Measurements from ENCODE around the gene ZNF778.
A peak's percentile ranks its signal among the peaks of the same experiment; 100 is the strongest.
"Not testable (repeated sequence)": the region's sequence is repeated elsewhere in the genome, so short reads cannot be mapped to it uniquely, and the experiment has no call there.

The ZNF778 gene

GRCh38 chr16:89230255-89230654 lies 12.8 kb downstream of the ZNF778 start:
- Histone ChIP-seq H3K36me3 (ENCODE audit: insufficient read depth, low read length) (peaks cover 94% of the 10 kb centered on the region), H3K27me3 (ENCODE audit: insufficient read depth, low read length) (no peaks in the 10 kb centered on the region), H2AFZ (ENCODE audit: low read length, unreplicated experiment) (no peak overlapping the region), H3K4me3 (ENCODE audit: low read depth, low read length) (no peak overlapping the region), H3K4me1 (ENCODE audit: control insufficient read depth, insufficient read depth, low read length, unreplicated experiment) (no peaks in the 10 kb centered on the region), H3K27ac (ENCODE audit: low read depth, low read length) (no peak overlapping the region), H3K79me2 (ENCODE audit: control insufficient read depth, insufficient read depth, low read length, unreplicated experiment) (no peaks in the 10 kb centered on the region)

GRCh38 chr16:89232107-89232506 lies 14.6 kb downstream of the ZNF778 start:
- Histone ChIP-seq H3K36me3 (ENCODE audit: insufficient read depth, low read length) (peaks cover 80% of the 10 kb centered on the region), H2AFZ (ENCODE audit: low read length, unreplicated experiment) (no peak overlapping the region), H3K79me2 (ENCODE audit: control insufficient read depth, insufficient read depth, low read length, unreplicated experiment) (no peaks in the 10 kb centered on the region), H3K4me3 (ENCODE audit: low read depth, low read length) (no peak overlapping the region), H3K27me3 (ENCODE audit: insufficient read depth, low read length) (no peaks in the 10 kb centered on the region), H3K27ac (ENCODE audit: low read depth, low read length) (no peak overlapping the region), H3K4me1 (ENCODE audit: control insufficient read depth, insufficient read depth, low read length, unreplicated experiment) (no peaks in the 10 kb centered on the region)

- Histone ChIP-seq H3K79me2 (ENCODE audit: control insufficient read depth, insufficient read depth, low read length, unreplicated experiment) (no peaks in the 10 kb centered on the region), H3K36me3 (ENCODE audit: insufficient read depth, low read length) (peaks cover 63% of the 10 kb centered on the region), H2AFZ (ENCODE audit: low read length, unreplicated experiment) (no peak overlapping the region), H3K4me3 (ENCODE audit: low read depth, low read length) (no peak overlapping the region), H3K27me3 (ENCODE audit: insufficient read depth, low read length) (no peaks in the 10 kb centered on the region), H3K27ac (ENCODE audit: low read depth, low read length) (no peak overlapping the region), H3K4me1 (ENCODE audit: control insufficient read depth, insufficient read depth, low read length, unreplicated experiment) (no peaks in the 10 kb centered on the region)
These were observed 16.4 kb downstream of the ZNF778 start for GRCh38 chr16:89233678-89234490.

GRCh38 chr16:89237733-89238132 lies 20.2 kb downstream of the ZNF778 start:
- Histone ChIP-seq H3K4me1 (ENCODE audit: control insufficient read depth, insufficient read depth, low read length, unreplicated experiment) (no peaks in the 10 kb centered on the region), H3K4me3 (ENCODE audit: low read depth, low read length) (no peak overlapping the region), H3K79me2 (ENCODE audit: control insufficient read depth, insufficient read depth, low read length, unreplicated experiment) (no peaks in the 10 kb centered on the region), H3K27ac (ENCODE audit: low read depth, low read length) (no peak overlapping the region), H3K27me3 (ENCODE audit: insufficient read depth, low read length) (no peaks in the 10 kb centered on the region), H3K36me3 (ENCODE audit: insufficient read depth, low read length) (peaks cover 24% of the 10 kb centered on the region), H2AFZ (ENCODE audit: low read length, unreplicated experiment) (no peak overlapping the region)

GRCh38 chr16:89241187-89242007 lies 23.9 kb downstream of the ZNF778 start:
- Histone ChIP-seq H3K4me1 (ENCODE audit: control insufficient read depth, insufficient read depth, low read length, unreplicated experiment) (no peaks in the 10 kb centered on the region), H3K36me3 (ENCODE audit: insufficient read depth, low read length) (no peaks in the 10 kb centered on the region), H3K79me2 (ENCODE audit: control insufficient read depth, insufficient read depth, low read length, unreplicated experiment) (no peaks in the 10 kb centered on the region), H2AFZ (ENCODE audit: low read length, unreplicated experiment) (no peak overlapping the region), H3K27ac (ENCODE audit: low read depth, low read length) (peak overlapping the region; percentile 87), H3K4me3 (ENCODE audit: low read depth, low read length) (peak overlapping the region; percentile 81), H3K27me3 (ENCODE audit: insufficient read depth, low read length) (no peaks in the 10 kb centered on the region)

- Histone ChIP-seq H3K4me3 (ENCODE audit: low read depth, low read length) (no peak overlapping the region), H2AFZ (ENCODE audit: low read length, unreplicated experiment) (no peak overlapping the region), H3K4me1 (ENCODE audit: control insufficient read depth, insufficient read depth, low read length, unreplicated experiment) (no peaks in the 10 kb centered on the region), H3K27ac (ENCODE audit: low read depth, low read length) (no peak overlapping the region), H3K36me3 (ENCODE audit: insufficient read depth, low read length) (no peaks in the 10 kb centered on the region), H3K79me2 (ENCODE audit: control insufficient read depth, insufficient read depth, low read length, unreplicated experiment) (no peaks in the 10 kb centered on the region), H3K27me3 (ENCODE audit: insufficient read depth, low read length) (no peaks in the 10 kb centered on the region)
These were observed 25.3 kb downstream of the ZNF778 start for GRCh38 chr16:89242795-89243200.

GRCh38 chr16:89243664-89244063 lies 26.2 kb downstream of the ZNF778 start:
- Histone ChIP-seq H3K4me3 (ENCODE audit: low read depth, low read length) (no peak overlapping the region), H3K36me3 (ENCODE audit: insufficient read depth, low read length) (no peaks in the 10 kb centered on the region), H3K79me2 (ENCODE audit: control insufficient read depth, insufficient read depth, low read length, unreplicated experiment) (no peaks in the 10 kb centered on the region), H3K27me3 (ENCODE audit: insufficient read depth, low read length) (no peaks in the 10 kb centered on the region), H3K4me1 (ENCODE audit: control insufficient read depth, insufficient read depth, low read length, unreplicated experiment) (no peaks in the 10 kb centered on the region), H2AFZ (ENCODE audit: low read length, unreplicated experiment) (no peak overlapping the region), H3K27ac (ENCODE audit: low read depth, low read length) (no peak overlapping the region)

GRCh38 chr16:89244264-89244663 lies 26.8 kb downstream of the ZNF778 start:
- H3K36me3 ChIP-seq (ENCODE audit: insufficient read depth, low read length); H3K4me1 ChIP-seq (ENCODE audit: control insufficient read depth, insufficient read depth, low read length, unreplicated experiment); H3K4me3 ChIP-seq (ENCODE audit: low read depth, low read length); H3K27me3 ChIP-seq (ENCODE audit: insufficient read depth, low read length); H3K79me2 ChIP-seq (ENCODE audit: control insufficient read depth, insufficient read depth, low read length, unreplicated experiment); H3K27ac ChIP-seq (ENCODE audit: low read depth, low read length); H2AFZ ChIP-seq (ENCODE audit: low read length, unreplicated experiment): not testable (repeated sequence)

- Histone ChIP-seq H3K79me2 (ENCODE audit: control insufficient read depth, insufficient read depth, low read length, unreplicated experiment) (no peaks in the 10 kb centered on the region), H3K27me3 (ENCODE audit: insufficient read depth, low read length) (no peaks in the 10 kb centered on the region), H3K4me3 (ENCODE audit: low read depth, low read length) (no peak overlapping the region), H3K4me1 (ENCODE audit: control insufficient read depth, insufficient read depth, low read length, unreplicated experiment) (no peaks in the 10 kb centered on the region), H2AFZ (ENCODE audit: low read length, unreplicated experiment) (no peak overlapping the region), H3K27ac (ENCODE audit: low read depth, low read length) (no peak overlapping the region), H3K36me3 (ENCODE audit: insufficient read depth, low read length) (no peaks in the 10 kb centered on the region)
These were observed 27.3 kb downstream of the ZNF778 start for GRCh38 chr16:89244754-89245153.

GRCh38 chr16:89246383-89246902 lies 28.9 kb downstream of the ZNF778 start:
- H3K27ac ChIP-seq (ENCODE audit: low read depth, low read length) = no peak overlapping the region
- H3K4me3 ChIP-seq (ENCODE audit: low read depth, low read length) = peak overlapping the region; percentile 81
- peak overlapping the region; percentile 48 for H2AFZ ChIP-seq (ENCODE audit: low read length, unreplicated experiment)
- H3K36me3 ChIP-seq (ENCODE audit: insufficient read depth, low read length) = no peaks in the 10 kb centered on the region
- H3K27me3 ChIP-seq (ENCODE audit: insufficient read depth, low read length) = no peaks in the 10 kb centered on the region
- no peaks in the 10 kb centered on the region for H3K4me1 ChIP-seq (ENCODE audit: control insufficient read depth, insufficient read depth, low read length, unreplicated experiment)
- no peaks in the 10 kb centered on the region for H3K79me2 ChIP-seq (ENCODE audit: control insufficient read depth, insufficient read depth, low read length, unreplicated experiment)

Data from ACC112 (cell line).